Activated CD4-positive, alpha-beta T cell treated with anti-CD3 and anti-CD28 coated beads for 48 hours (primary cell): ENCODE data around the gene CCDC50.

Experiments used
- DNase-seq: peaks from one replicate; pipeline ENCODE4 v3.0.0-alpha.2; 2020

The CCDC50 gene

DNA sequence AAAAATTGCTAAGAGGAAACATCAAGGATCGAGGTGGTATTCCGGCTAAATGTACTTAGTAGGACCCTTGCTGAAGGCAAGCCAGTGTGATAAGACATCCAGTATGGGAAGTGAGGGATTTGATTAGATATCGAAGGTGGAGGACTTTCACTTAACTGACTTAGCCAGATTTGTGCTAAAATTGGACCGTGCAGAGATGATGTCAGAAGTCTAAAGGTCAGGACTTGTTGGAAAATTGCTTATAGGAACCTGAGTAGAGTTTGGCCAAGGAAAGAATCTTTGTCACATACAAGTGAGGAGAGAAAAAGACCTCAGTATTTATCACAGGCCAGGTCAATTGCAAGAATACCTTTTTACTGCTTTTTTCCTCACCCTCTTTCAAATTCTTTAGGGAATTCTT, 100.9 kb downstream of the CCDC50 start:
- no peak for DNase-seq

DNA sequence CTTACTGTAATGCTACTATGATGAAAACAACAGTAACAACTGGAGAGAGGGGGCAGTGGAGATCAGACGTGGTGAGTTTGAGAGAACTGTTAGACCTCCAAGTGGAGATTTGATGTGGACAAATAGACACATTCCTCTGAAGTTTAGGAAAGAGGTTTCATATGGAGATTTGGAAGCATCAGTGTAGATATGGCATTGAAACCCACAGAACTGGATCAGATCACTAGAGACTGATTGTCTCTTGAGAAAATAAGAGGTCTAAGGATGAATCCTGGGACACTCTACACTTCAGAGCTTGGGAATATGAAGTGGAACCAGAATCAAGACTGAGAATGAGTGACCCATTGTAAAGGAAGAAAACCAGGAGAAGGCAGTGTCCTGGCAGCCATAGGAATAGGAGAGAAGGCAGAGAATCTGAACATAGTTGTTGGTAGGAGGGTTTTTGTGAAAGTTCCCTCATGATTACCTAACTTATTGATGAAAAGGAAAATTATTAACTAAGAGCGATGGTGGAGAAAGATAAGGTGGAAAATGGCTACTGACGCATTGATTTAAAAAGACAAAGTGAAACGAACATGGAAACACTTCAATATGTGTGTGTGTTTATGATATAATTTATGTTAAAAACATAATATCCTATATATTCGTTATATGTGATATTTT, 102.1 kb downstream of the CCDC50 start:
- DNase-seq, result no peak

DNA sequence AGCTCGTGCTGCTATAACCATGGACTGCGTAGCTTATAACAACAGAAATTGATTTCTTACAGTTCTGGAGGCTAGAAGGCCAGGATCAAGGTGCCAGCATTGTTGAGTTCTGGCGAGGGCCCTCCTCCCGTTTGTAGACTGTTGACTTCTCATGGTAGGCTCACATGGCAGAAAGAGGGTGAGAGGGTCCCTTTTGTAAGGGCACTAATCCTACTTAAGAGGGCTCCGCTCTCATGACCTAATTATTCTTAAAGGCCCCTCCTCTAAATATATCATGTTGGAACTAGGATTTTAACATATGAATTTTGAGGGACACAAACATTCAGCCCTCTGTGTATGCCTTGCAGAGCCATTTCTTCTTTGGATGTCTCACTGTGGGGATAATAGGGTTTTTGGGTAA, 103.0 kb downstream of the CCDC50 start:
- no peak for DNase-seq

DNA sequence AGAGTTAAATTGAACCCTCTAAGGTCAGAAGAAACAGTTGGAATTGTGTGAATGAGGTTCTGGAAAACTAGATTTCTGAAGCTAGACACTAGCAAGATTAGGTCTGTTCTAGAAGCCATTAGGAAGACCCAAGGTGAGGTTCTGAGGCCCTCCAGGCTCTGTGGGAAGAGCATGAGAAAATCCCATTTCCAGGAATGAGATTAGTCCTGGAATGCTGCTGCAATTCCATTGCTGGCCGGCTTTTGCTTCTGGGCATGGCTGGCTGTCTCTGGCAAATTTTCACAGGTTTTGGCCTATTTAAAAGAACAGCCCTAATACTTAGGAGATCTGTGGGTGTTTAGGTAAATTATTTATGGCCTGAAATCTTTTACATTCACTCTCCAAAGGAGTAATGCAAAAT, 104.8 kb downstream of the CCDC50 start:
- DNase-seq, result no peak

DNA sequence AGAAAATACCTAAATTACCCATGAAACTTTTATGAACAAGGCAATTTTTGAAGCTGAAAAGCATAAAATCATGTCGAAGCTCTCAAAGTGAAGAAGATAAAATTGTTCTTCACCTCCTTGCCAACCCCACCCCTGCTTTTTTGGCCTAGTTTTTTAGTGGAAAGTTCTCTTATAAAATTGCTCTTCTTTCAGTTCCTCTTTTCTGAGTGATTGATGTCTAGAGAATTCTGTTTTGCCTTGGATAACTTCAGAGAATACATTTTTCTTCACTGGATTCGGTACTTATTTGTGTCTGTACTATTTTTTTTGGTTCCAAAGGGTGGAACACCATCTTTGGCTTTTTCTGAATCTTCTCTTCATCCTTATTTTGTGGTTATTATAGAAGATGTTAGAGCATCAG, 106.8 kb downstream of the CCDC50 start:
- no peak for DNase-seq

DNA sequence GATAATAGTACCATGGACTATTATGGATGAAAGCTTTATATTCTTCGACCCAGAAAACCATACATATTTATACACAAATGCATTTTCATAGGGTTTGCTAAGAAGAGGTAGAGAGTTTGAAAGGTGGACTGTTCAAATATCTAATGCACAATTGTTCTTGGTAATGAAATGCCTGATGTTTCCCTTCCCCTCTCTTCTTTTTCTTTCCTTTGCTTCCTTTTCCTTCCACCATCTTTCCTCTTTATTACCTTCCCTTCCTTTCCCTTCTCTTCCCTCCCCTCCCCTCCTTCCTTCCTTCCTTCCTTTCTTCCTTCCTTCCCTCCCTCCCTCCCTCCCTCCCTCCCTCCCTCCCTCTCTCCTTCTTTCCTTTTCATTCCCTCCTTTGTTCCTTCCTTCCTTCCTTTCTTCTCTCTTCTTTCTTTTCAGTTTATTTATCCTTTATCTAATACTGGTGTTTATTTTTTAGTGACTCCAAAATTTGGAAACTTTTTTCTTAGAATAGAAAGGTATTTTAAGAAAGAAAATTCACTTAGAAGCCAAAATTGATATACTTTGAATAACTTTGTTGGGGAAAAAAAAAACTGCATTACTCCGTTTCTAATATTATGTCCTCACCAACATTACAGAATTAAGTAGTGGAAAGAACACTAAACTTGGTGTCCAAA, 109.1 kb downstream of the CCDC50 start:
- DNase-seq, result no peak

DNA sequence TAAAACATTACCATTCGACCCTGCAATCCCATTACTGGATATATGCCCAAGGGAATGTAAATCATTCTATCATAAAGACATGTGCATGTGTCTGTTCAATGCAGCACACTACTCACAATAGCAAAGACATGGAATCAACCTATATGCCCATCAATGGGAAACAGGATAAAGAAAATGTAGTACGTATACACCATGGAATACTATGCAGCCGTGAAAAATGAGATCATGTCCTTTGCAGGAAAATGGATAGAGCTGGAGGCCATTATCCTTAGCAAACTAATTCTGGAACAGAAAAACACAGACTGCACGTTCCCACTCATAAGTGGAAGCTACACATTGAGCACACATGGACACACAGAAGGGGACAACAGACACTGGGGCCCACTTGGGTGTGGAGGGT, 111.3 kb downstream of the CCDC50 start:
- no peak for DNase-seq

DNA sequence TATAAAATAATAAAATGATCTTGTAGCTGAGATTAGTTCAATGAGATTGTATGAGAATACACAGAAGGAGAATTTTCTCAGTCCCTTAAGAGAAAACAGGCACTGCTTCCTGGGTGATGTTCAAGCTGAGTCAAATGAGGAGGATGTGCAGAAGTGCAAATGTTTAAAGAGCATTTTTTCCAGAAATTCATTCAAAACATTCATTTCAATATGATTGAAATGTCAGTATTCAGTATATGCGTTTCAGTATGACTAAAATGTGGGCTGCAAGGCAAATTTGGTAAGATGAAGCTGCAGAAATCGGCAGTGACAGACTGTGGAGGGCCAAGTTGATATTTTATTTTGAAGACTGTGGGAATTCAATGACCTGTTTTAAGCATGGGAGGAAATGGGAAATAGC, 112.5 kb downstream of the CCDC50 start:
- no peak for DNase-seq

DNA sequence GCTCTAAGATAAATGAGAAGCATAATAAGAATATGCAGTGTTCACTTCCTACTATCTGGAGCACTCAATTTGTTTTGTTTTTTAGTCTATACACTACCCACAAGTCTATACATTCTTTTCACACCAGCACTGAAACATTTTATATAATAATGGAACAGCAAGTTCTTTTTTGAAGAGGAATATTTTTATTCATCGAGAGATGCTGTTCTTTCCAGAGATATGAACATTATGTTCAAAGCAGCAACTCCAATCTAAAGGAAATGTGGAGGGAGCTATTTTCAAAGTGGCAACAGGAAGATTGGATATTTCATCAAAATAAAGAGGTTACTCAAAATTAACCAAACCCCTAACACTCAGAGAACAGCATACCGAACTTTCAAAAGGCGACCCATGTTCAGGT, 115.4 kb downstream of the CCDC50 start:
- DNase-seq, result no peak
